SK-N-SH treated with all-trans-retinoic acid at 6 μM for 48 hours (cell line): Measurements from ENCODE around the gene GRM2.

Experiments
- ATAC-seq: fragments of 200-7000 bp; cut with Tn5 transposase; 3 replicates; pipeline ENCODE4 v1.9.1; 2020; ENCODE audit warnings: mild to moderate bottlenecking, moderate library complexity
- ARNTL ChIP-seq: fragments of 450-650 bp; formaldehyde crosslinking; IDR thresholded peaks from 2 replicates; pipeline ENCODE4 v1.5.0; 2020; ENCODE audit warnings: low read depth, mild to moderate bottlenecking, moderate library complexity, borderline replicate concordance
- BACH2 ChIP-seq: fragments of 250-450 bp; sonication (Bioruptor Pico); IDR thresholded peaks from 2 replicates; pipeline ENCODE4 v1.9.0; 2021; ENCODE audit warnings: mild to moderate bottlenecking, borderline replicate concordance
- CREB5 ChIP-seq: fragments of 250-450 bp; sonication (Bioruptor Pico); IDR thresholded peaks from 2 replicates; pipeline ENCODE4 v1.5.1; 2020; ENCODE audit warnings: low read depth, mild to moderate bottlenecking, moderate library complexity
- CSDC2 ChIP-seq: fragments of 250-450 bp; sonication (Bioruptor Pico); IDR thresholded peaks from 2 replicates; pipeline ENCODE4 v1.5.0; 2020; ENCODE audit warnings: mild to moderate bottlenecking, moderate library complexity
- CSRNP3 ChIP-seq: fragments of 250-450 bp; sonication (Bioruptor Pico); IDR thresholded peaks from 2 replicates; pipeline ENCODE4 v1.5.1; 2021; ENCODE audit warnings: mild to moderate bottlenecking, moderate library complexity
- ESRRG ChIP-seq: fragments of 250-450 bp; sonication (Bioruptor Pico); IDR thresholded peaks from 2 replicates; pipeline ENCODE4 v1.6.1; 2021; ENCODE audit warnings: mild to moderate bottlenecking
- GLIS3 ChIP-seq: fragments of 250-450 bp; sonication (Bioruptor Pico); IDR thresholded peaks from 2 replicates; pipeline ENCODE4 v1.5.0; 2020; ENCODE audit warnings: mild to moderate bottlenecking, moderate library complexity
- ISL1 ChIP-seq: fragments of 250-450 bp; sonication (Bioruptor Pico); IDR thresholded peaks from 2 replicates; pipeline ENCODE4 v2.1.2; 2022; ENCODE audit warnings: mild to moderate bottlenecking, moderate library complexity
- OSR1 ChIP-seq: fragments of 250-450 bp; sonication (Bioruptor Pico); IDR thresholded peaks from 2 replicates; pipeline ENCODE4 v1.8.0; 2022; ENCODE audit warnings: moderate library complexity, mild to moderate bottlenecking, inconsistent platforms
- PATZ1 ChIP-seq: fragments of 250-450 bp; sonication (Bioruptor Pico); IDR thresholded peaks from 2 replicates; pipeline ENCODE4 v1.8.0; 2020; ENCODE audit warnings: mild to moderate bottlenecking, moderate library complexity, borderline replicate concordance
- POU6F1 ChIP-seq: fragments of 250-450 bp; sonication (Bioruptor Pico); IDR thresholded peaks from 2 replicates; pipeline ENCODE4 v1.8.0; 2021; ENCODE audit warnings: low read depth, mild to moderate bottlenecking, moderate library complexity, borderline replicate concordance
- PPARA ChIP-seq: fragments of 250-450 bp; sonication (Bioruptor Pico); IDR thresholded peaks from 2 replicates; pipeline ENCODE4 v1.5.0; 2020; ENCODE audit warnings: mild to moderate bottlenecking, borderline replicate concordance
- RARB ChIP-seq: fragments of 250-450 bp; sonication (Bioruptor Pico); IDR thresholded peaks from 2 replicates; pipeline ENCODE4 v1.8.0; 2021; ENCODE audit warnings: mild to moderate bottlenecking, moderate library complexity
- SNAI2 ChIP-seq: fragments of 250-450 bp; sonication (Bioruptor Pico); IDR thresholded peaks from 2 replicates; pipeline ENCODE4 v1.5.0; 2020; ENCODE audit warnings: mild to moderate bottlenecking, moderate library complexity
- TCF4 ChIP-seq: fragments of 250-450 bp; sonication (Bioruptor Pico); IDR thresholded peaks from 2 replicates; pipeline ENCODE4 v1.8.0; 2021; ENCODE audit warnings: mild to moderate bottlenecking, moderate library complexity, borderline replicate concordance
- TOX ChIP-seq: fragments of 250-450 bp; sonication (Bioruptor Pico); IDR thresholded peaks from 2 replicates; pipeline ENCODE4 v1.8.0; 2021; ENCODE audit warnings: mild to moderate bottlenecking, moderate library complexity, borderline replicate concordance
- TSHZ2 ChIP-seq: fragments of 250-450 bp; sonication (Bioruptor Pico); IDR thresholded peaks from 2 replicates; pipeline ENCODE4 v1.5.0; 2020; ENCODE audit warnings: mild to moderate bottlenecking, moderate library complexity
- ZC3H10 ChIP-seq: fragments of 250-450 bp; sonication (Bioruptor Pico); IDR thresholded peaks from 2 replicates; pipeline ENCODE4 v1.5.1; 2021; ENCODE audit warnings: mild to moderate bottlenecking, moderate library complexity
- ZFP3 ChIP-seq: fragments of 250-450 bp; sonication (Bioruptor Pico); IDR thresholded peaks from 2 replicates; pipeline ENCODE4 v1.5.0; 2020; ENCODE audit warnings: mild to moderate bottlenecking, moderate library complexity
- ZFP30 ChIP-seq: fragments of 450-650 bp; formaldehyde crosslinking; IDR thresholded peaks from 2 replicates; pipeline ENCODE4 v1.5.0; 2022; ENCODE audit warnings: mild to moderate bottlenecking, moderate library complexity
- ZNF565 ChIP-seq: fragments of 450-650 bp; formaldehyde crosslinking; conservative IDR thresholded peaks from 2 replicates; pipeline ENCODE4 v1.5.0; 2020; ENCODE audit warnings: low read depth, mild to moderate bottlenecking, moderate library complexity
- ZNF70 ChIP-seq: fragments of 450-650 bp; formaldehyde crosslinking; IDR thresholded peaks from 2 replicates; pipeline ENCODE4 v1.5.0; 2020; ENCODE audit warnings: mild to moderate bottlenecking, moderate library complexity
- ZNF8 ChIP-seq: fragments of 450-650 bp; formaldehyde crosslinking; IDR thresholded peaks from 2 replicates; pipeline ENCODE4 v1.5.0; 2020; ENCODE audit warnings: mild to moderate bottlenecking, moderate library complexity

Gene GRM2

GRCh38 chr3:51709004-51709420 lies 2.1 kb downstream of the GRM2 start:
- TF ChIP-seq CSDC2 (CRISPR knock-in tag) (no peak), OSR1 (CRISPR knock-in tag) (no peak), ZNF565 (CRISPR knock-in tag) (no peak), BACH2 (CRISPR knock-in tag) (no peak), GLIS3 (no peak), TSHZ2 (CRISPR knock-in tag) (no peak), TCF4 (CRISPR knock-in tag) (no peak), POU6F1 (CRISPR knock-in tag) (no peak), CSRNP3 (no peak)
- no peak for ATAC-seq

GRCh38 chr3:51709675-51710074 lies 2.8 kb downstream of the GRM2 start:
- ATAC-seq: no peak

GRCh38 chr3:51710631-51711351 lies 3.9 kb downstream of the GRM2 start:
- ATAC-seq: no peak
- TF ChIP-seq SNAI2 (CRISPR knock-in tag) (no peak), BACH2 (CRISPR knock-in tag) (no peak), ESRRG (CRISPR knock-in tag) (no peak), CSDC2 (CRISPR knock-in tag) (no peak), ZNF565 (CRISPR knock-in tag) (no peak), RARB (CRISPR knock-in tag) (no peak), CREB5 (CRISPR knock-in tag) (no peak), ZC3H10 (CRISPR knock-in tag) (no peak), GLIS3 (no peak), PATZ1 (CRISPR knock-in tag) (no peak)

More at GRCh38 chr3:51709675-51710074, 2.8 kb downstream of the GRM2 start:
- TF ChIP-seq PPARA: no peak
- no peak for TF ChIP-seq TOX (CRISPR knock-in tag)
- TF ChIP-seq BACH2 (CRISPR knock-in tag): no peak
- TF ChIP-seq ZNF8: no peak
- no peak for TF ChIP-seq ESRRG (CRISPR knock-in tag)
- TF ChIP-seq ARNTL: no peak
- TF ChIP-seq ISL1: no peak
- TF ChIP-seq TCF4 (CRISPR knock-in tag): no peak
- TF ChIP-seq ZC3H10 (CRISPR knock-in tag): no peak
- no peak for TF ChIP-seq POU6F1 (CRISPR knock-in tag)
- TF ChIP-seq ZFP3: no peak
- TF ChIP-seq OSR1 (CRISPR knock-in tag): no peak
- no peak for TF ChIP-seq CSDC2 (CRISPR knock-in tag)
- no peak for TF ChIP-seq CREB5 (CRISPR knock-in tag)
- TF ChIP-seq GLIS3: no peak
- TF ChIP-seq ZNF70 (CRISPR knock-in tag): no peak
- no peak for TF ChIP-seq ZNF565 (CRISPR knock-in tag)
- no peak for TF ChIP-seq ZFP30 (CRISPR knock-in tag)
